Renal pelvis (tissue), 4 donors: ENCODE data around the gene MMP2. TPM values are rescaled to one million over a fixed set of nuclear protein-coding genes. Genes with fewer than 3 reads are reported as not detected.

ENCODE experiments used
- DNase-seq: peaks from one replicate; pipeline ENCODE4 v3.0.0-alpha.2; 2013
- polyA plus RNA-seq, 3 donors: library from polyadenylated mRNA; unstranded; fragments of 120-200 nt; gene quantifications; one replicate each; pipeline ENCODE4 v1.2.1, GENCODE V29; 2013; ENCODE audit not compliant: insufficient read length in 3 of 3

MMP2 gene
- polyA plus RNA-seq, 3 donors = 159 to 263 (median 206) TPM

- DNase-seq = no peak
Measured at GRCh38 chr16:55489119-55489955, 10.3 kb downstream of the MMP2 start.

- no peak for DNase-seq
Measured at GRCh38 chr16:55489956-55490265, 10.9 kb downstream of the MMP2 start.

- no peak for DNase-seq
Measured at GRCh38 chr16:55490301-55490700, 11.3 kb downstream of the MMP2 start.

GRCh38 chr16:55491691-55492090 lies 12.7 kb downstream of the MMP2 start:
- DNase-seq = no peak

GRCh38 chr16:55492756-55493380 lies 13.9 kb downstream of the MMP2 start:
- no peak for DNase-seq

- DNase-seq = peak; percentile 64
Measured at GRCh38 chr16:55494994-55495421, 16.0 kb downstream of the MMP2 start.

- DNase-seq = no peak
Measured at GRCh38 chr16:55495616-55496289, 16.8 kb downstream of the MMP2 start.

GRCh38 chr16:55496509-55497145 lies 17.6 kb downstream of the MMP2 start:
- DNase-seq = no peak

GRCh38 chr16:55497558-55497957 lies 18.6 kb downstream of the MMP2 start:
- no peak for DNase-seq

- no peak for DNase-seq
Measured at GRCh38 chr16:55498101-55498500, 19.1 kb downstream of the MMP2 start.

GRCh38 chr16:55499281-55499680 lies 20.3 kb downstream of the MMP2 start:
- no peak for DNase-seq

GRCh38 chr16:55499951-55500529 lies 21.0 kb downstream of the MMP2 start:
- peak; percentile 29 for DNase-seq

- DNase-seq = peak; percentile 35
Measured at GRCh38 chr16:55500530-55501011, 21.6 kb downstream of the MMP2 start.

- no peak for DNase-seq
Measured at GRCh38 chr16:55501549-55502322, 22.7 kb downstream of the MMP2 start.

GRCh38 chr16:55502801-55503366 lies 23.9 kb downstream of the MMP2 start:
- DNase-seq = peak; percentile 79

- no peak for DNase-seq
Measured at GRCh38 chr16:55503726-55504550, 24.9 kb downstream of the MMP2 start.

GRCh38 chr16:55505333-55506015 lies 26.5 kb downstream of the MMP2 start:
- no peak for DNase-seq

GRCh38 chr16:55506083-55506482 lies 27.1 kb downstream of the MMP2 start:
- DNase-seq = no peak

- DNase-seq = no peak
Measured at GRCh38 chr16:55506708-55507107, 27.7 kb downstream of the MMP2 start.
